ENCODE data around the gene CORO7.

Gene CORO7

GRCh38 chr16:4332623-4333307, 83.6 kb downstream of the CORO7 start:
- TF ChIP-seq CTCF (IDR thresholded peaks at IDR 0.05; ENCODE audit: low read length, missing control alignments): no peak
- no peak overlapping the region for H3K4me3 ChIP-seq (replicated peaks; ENCODE audit: low read depth, low read length)
- DNase-seq (ENCODE audit: low read depth): no peak

- DNase-seq (ENCODE audit: low read depth): no peak
- TF ChIP-seq CTCF (IDR thresholded peaks at IDR 0.05; ENCODE audit: low read length, missing control alignments): no peak
- H3K4me3 ChIP-seq (replicated peaks; ENCODE audit: low read depth, low read length): no peak overlapping the region
These were observed 84.3 kb downstream of the CORO7 start for GRCh38 chr16:4332083-4332482.

GRCh38 chr16:4330277-4330874, 86.0 kb downstream of the CORO7 start:
- peak; percentile 98 for TF ChIP-seq CTCF (IDR thresholded peaks at IDR 0.05; ENCODE audit: low read length, missing control alignments)
- no peak overlapping the region for H3K4me3 ChIP-seq (replicated peaks; ENCODE audit: low read depth, low read length)
- peak; percentile 77 for DNase-seq (ENCODE audit: low read depth)

- DNase-seq (ENCODE audit: low read depth): no peak
- H3K4me3 ChIP-seq (replicated peaks; ENCODE audit: low read depth, low read length): no peak overlapping the region
- no peak for TF ChIP-seq CTCF (IDR thresholded peaks at IDR 0.05; ENCODE audit: low read length, missing control alignments)
These were observed 87.3 kb downstream of the CORO7 start for GRCh38 chr16:4328782-4329775.

GRCh38 chr16:4328046-4328781, 88.2 kb downstream of the CORO7 start:
- DNase-seq (ENCODE audit: low read depth): peak; percentile 82
- peak; percentile 63 for TF ChIP-seq CTCF (IDR thresholded peaks at IDR 0.05; ENCODE audit: low read length, missing control alignments)
- peak overlapping the region; percentile 45 for H3K4me3 ChIP-seq (replicated peaks; ENCODE audit: low read depth, low read length)

- peak overlapping the region; percentile 45 for H3K4me3 ChIP-seq (replicated peaks; ENCODE audit: low read depth, low read length)
- TF ChIP-seq CTCF (IDR thresholded peaks at IDR 0.05; ENCODE audit: low read length, missing control alignments): no peak
- DNase-seq (ENCODE audit: low read depth): no peak
These were observed 88.9 kb downstream of the CORO7 start for GRCh38 chr16:4327386-4328045.
